Adrenal gland (tissue), 5 donors: Measurements from ENCODE around the gene SPTBN1.

Experiments
- CTCF ChIP-seq, 6 experiments: fragments of 450-650 bp in 4 of 6; fragments of 200-600 bp in 2 of 6; sonication (generic) in 1 of 6; IDR thresholded peaks; 1 replicate in 5 of 6; 2 replicates in 1 of 6; pipeline versions ENCODE4 v1.5.1 to v1.8.0; 2016 to 2021; ENCODE audit warnings: antibody characterized with exemption in 6 of 6, mild to moderate bottlenecking in 2 of 6, moderate library complexity in 1 of 6
- POLR2A ChIP-seq, 2 donors: fragments of 450-650 bp; IDR thresholded peaks; one replicate each; pipeline ENCODE4 v1.6.1; 2017; ENCODE audit warnings: antibody characterized with exemption in 2 of 2, mild to moderate bottlenecking in 2 of 2, moderate library complexity in 1 of 2
- donor health status: DM: no; HTN: no; CAD: no.

- no peak for TF ChIP-seq CTCF (IDR thresholded peaks at IDR 0.05)
- TF ChIP-seq POLR2A (IDR thresholded peaks at IDR 0.05), result no peak
Measured at GRCh38 chr2:54534625-54535024, 78.5 kb downstream of the SPTBN1 start.
